ENCODE data around the gene FRMD4A.

GRCh38 chr10:13922586-13922985 lies 408.1 kb downstream of the FRMD4A start:
- TF ChIP-seq CTCF (IDR thresholded peaks at IDR 0.05) (no peak), POLR2A (IDR thresholded peaks at IDR 0.05) (no peak)
